ENCODE measurements around the gene TCP11L1. TPM values are rescaled to one million over a fixed set of nuclear protein-coding genes. Genes with fewer than 3 reads are reported as not detected.

TCP11L1 gene
- total RNA-seq, 1 experiment from 2014 or later: 16.8 TPM

GRCh38 chr11:33065445-33066178, 26.2 kb downstream of the TCP11L1 start (continued):
- TF ChIP-seq ZNF425 (CRISPR knock-in tag; conservative IDR thresholded peaks at IDR 0.05) (no peak), ATF1 (CRISPR knock-in tag; IDR thresholded peaks at IDR 0.05) (no peak), FOXP1 (CRISPR knock-in tag; IDR thresholded peaks at IDR 0.05; ENCODE audit: borderline replicate concordance) (no peak), NFYB (CRISPR knock-in tag; conservative IDR thresholded peaks at IDR 0.05; ENCODE audit: low read depth) (no peak), ZNF416 (CRISPR knock-in tag; IDR thresholded peaks at IDR 0.05) (no peak), TEAD1 (CRISPR knock-in tag; IDR thresholded peaks at IDR 0.05) (peak; percentile 75; the same call in 1 of the 2 replicates), RELA (CRISPR knock-in tag; IDR thresholded peaks at IDR 0.05; ENCODE audit: borderline replicate concordance) (no peak), NR2C2 (CRISPR knock-in tag; IDR thresholded peaks at IDR 0.05) (no peak), JUN (CRISPR knock-in tag; IDR thresholded peaks at IDR 0.05) (no peak), SP1 (CRISPR knock-in tag; conservative IDR thresholded peaks at IDR 0.05) (no peak), ATF6 (CRISPR knock-in tag; IDR thresholded peaks at IDR 0.05) (no peak), TEAD4 (CRISPR knock-in tag; IDR thresholded peaks at IDR 0.05) (no peak), FOXK1 (CRISPR knock-in tag; IDR thresholded peaks at IDR 0.05) (no peak), MXD4 (CRISPR knock-in tag; IDR thresholded peaks at IDR 0.05; ENCODE audit: borderline replicate concordance) (no peak), ZNF423 (CRISPR knock-in tag; IDR thresholded peaks at IDR 0.05) (no peak), OVOL2 (CRISPR knock-in tag; IDR thresholded peaks at IDR 0.05; ENCODE audit: borderline replicate concordance) (no peak), KAT7 (CRISPR knock-in tag; IDR thresholded peaks at IDR 0.05; ENCODE audit: borderline replicate concordance) (no peak), SMAD4 (CRISPR knock-in tag; IDR thresholded peaks at IDR 0.05) (no peak)
- TF ChIP-seq, protein P1, sequence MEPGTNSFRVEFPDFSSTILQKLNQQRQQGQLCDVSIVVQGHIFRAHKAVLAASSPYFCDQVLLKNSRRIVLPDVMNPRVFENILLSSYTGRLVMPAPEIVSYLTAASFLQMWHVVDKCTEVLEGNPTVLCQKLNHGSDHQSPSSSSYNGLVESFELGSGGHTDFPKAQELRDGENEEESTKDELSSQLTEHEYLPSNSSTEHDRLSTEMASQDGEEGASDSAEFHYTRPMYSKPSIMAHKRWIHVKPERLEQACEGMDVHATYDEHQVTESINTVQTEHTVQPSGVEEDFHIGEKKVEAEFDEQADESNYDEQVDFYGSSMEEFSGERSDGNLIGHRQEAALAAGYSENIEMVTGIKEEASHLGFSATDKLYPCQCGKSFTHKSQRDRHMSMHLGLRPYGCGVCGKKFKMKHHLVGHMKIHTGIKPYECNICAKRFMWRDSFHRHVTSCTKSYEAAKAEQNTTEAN (CRISPR knock-in tag; IDR thresholded peaks at IDR 0.05): no peak
- TF ChIP-seq, protein P2, sequence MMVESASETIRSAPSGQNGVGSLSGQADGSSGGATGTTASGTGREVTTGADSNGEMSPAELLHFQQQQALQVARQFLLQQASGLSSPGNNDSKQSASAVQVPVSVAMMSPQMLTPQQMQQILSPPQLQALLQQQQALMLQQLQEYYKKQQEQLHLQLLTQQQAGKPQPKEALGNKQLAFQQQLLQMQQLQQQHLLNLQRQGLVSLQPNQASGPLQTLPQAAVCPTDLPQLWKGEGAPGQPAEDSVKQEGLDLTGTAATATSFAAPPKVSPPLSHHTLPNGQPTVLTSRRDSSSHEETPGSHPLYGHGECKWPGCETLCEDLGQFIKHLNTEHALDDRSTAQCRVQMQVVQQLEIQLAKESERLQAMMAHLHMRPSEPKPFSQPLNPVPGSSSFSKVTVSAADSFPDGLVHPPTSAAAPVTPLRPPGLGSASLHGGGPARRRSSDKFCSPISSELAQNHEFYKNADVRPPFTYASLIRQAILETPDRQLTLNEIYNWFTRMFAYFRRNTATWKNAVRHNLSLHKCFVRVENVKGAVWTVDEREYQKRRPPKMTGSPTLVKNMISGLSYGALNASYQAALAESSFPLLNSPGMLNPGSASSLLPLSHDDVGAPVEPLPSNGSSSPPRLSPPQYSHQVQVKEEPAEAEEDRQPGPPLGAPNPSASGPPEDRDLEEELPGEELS (CRISPR knock-in tag; IDR thresholded peaks at IDR 0.05): no peak

GRCh38 chr11:33067294-33067693, 27.9 kb downstream of the TCP11L1 start:
- CTCF ChIA-PET: no interaction called here
- no peaks in the 10 kb centered on the region for H3K9me3 Mint-ChIP-seq
- no peak overlapping the region for H3K27ac Mint-ChIP-seq
- no peaks in the 10 kb centered on the region for H3K27me3 Mint-ChIP-seq (ENCODE audit: low read depth)
- no peak for DNase-seq (ENCODE audit: low spot score)
- H3K4me1 Mint-ChIP-seq: peaks cover 18% of the 10 kb centered on the region
- no peak for ATAC-seq
- H3K4me3 Mint-ChIP-seq: no peak overlapping the region
- peaks cover 36% of the 10 kb centered on the region for H3K36me3 Mint-ChIP-seq
- POLR2A ChIA-PET: no interaction called here
- TF ChIP-seq SMAD4 (CRISPR knock-in tag; IDR thresholded peaks at IDR 0.05) (no peak), ZNF232 (CRISPR knock-in tag; IDR thresholded peaks at IDR 0.05) (no peak), TEAD1 (CRISPR knock-in tag; IDR thresholded peaks at IDR 0.05) (no peak), KAT7 (CRISPR knock-in tag; IDR thresholded peaks at IDR 0.05; ENCODE audit: borderline replicate concordance) (no peak), NFATC4 (CRISPR knock-in tag; IDR thresholded peaks at IDR 0.05) (no peak), GABPB1 (CRISPR knock-in tag; IDR thresholded peaks at IDR 0.05) (no peak), OVOL2 (CRISPR knock-in tag; IDR thresholded peaks at IDR 0.05; ENCODE audit: borderline replicate concordance) (no peak), FOXP1 (CRISPR knock-in tag; IDR thresholded peaks at IDR 0.05; ENCODE audit: borderline replicate concordance) (no peak), CBFB (CRISPR knock-in tag; IDR thresholded peaks at IDR 0.05; ENCODE audit: low read depth) (no peak), ELF4 (CRISPR knock-in tag; IDR thresholded peaks at IDR 0.05; ENCODE audit: low read depth) (no peak), FOXK1 (CRISPR knock-in tag; IDR thresholded peaks at IDR 0.05) (no peak)
- TF ChIP-seq, protein P3, sequence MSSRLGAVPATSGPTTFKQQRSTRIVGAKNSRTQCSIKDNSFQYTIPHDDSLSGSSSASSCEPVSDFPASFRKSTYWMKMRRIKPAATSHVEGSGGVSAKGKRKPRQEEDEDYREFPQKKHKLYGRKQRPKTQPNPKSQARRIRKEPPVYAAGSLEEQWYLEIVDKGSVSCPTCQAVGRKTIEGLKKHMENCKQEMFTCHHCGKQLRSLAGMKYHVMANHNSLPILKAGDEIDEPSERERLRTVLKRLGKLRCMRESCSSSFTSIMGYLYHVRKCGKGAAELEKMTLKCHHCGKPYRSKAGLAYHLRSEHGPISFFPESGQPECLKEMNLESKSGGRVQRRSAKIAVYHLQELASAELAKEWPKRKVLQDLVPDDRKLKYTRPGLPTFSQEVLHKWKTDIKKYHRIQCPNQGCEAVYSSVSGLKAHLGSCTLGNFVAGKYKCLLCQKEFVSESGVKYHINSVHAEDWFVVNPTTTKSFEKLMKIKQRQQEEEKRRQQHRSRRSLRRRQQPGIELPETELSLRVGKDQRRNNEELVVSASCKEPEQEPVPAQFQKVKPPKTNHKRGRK (CRISPR knock-in tag; IDR thresholded peaks at IDR 0.05; ENCODE audit: borderline replicate concordance): no peak
- TF ChIP-seq, protein P4, sequence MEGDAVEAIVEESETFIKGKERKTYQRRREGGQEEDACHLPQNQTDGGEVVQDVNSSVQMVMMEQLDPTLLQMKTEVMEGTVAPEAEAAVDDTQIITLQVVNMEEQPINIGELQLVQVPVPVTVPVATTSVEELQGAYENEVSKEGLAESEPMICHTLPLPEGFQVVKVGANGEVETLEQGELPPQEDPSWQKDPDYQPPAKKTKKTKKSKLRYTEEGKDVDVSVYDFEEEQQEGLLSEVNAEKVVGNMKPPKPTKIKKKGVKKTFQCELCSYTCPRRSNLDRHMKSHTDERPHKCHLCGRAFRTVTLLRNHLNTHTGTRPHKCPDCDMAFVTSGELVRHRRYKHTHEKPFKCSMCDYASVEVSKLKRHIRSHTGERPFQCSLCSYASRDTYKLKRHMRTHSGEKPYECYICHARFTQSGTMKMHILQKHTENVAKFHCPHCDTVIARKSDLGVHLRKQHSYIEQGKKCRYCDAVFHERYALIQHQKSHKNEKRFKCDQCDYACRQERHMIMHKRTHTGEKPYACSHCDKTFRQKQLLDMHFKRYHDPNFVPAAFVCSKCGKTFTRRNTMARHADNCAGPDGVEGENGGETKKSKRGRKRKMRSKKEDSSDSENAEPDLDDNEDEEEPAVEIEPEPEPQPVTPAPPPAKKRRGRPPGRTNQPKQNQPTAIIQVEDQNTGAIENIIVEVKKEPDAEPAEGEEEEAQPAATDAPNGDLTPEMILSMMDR (IDR thresholded peaks at IDR 0.05): no peak

All from WTC11 (cell line).